ENCODE data around the gene ZNF77.

ZNF77 gene

GRCh38 chr19:2967972-2968371 is 23.2 kb upstream of the ZNF77 start:
- TF ChIP-seq EGR1 (IDR thresholded peaks at IDR 0.05) = no peak

- TF ChIP-seq RAD21 (IDR thresholded peaks at IDR 0.05; ENCODE audit: low read depth) (no peak), NFIC (IDR thresholded peaks at IDR 0.05) (no peak), MAX (IDR thresholded peaks at IDR 0.05) (no peak), ZBTB7A (IDR thresholded peaks at IDR 0.05; ENCODE audit: low read depth) (no peak), USF1 (IDR thresholded peaks at IDR 0.05) (no peak), CREB1 (IDR thresholded peaks at IDR 0.05; ENCODE audit: low read depth) (no peak), REST (IDR thresholded peaks at IDR 0.05; ENCODE audit: low read depth) (no peak), EGR1 (IDR thresholded peaks at IDR 0.05) (no peak), TCF12 (IDR thresholded peaks at IDR 0.05; ENCODE audit: low read depth) (no peak), CEBPB (IDR thresholded peaks at IDR 0.05) (no peak), TAF1 (IDR thresholded peaks at IDR 0.05; ENCODE audit: low read depth) (no peak), FOXM1 (IDR thresholded peaks at IDR 0.05; ENCODE audit: borderline replicate concordance, low read depth) (no peak)
Observed at GRCh38 chr19:2964874-2965273, 20.1 kb upstream of the ZNF77 start.

DNA sequence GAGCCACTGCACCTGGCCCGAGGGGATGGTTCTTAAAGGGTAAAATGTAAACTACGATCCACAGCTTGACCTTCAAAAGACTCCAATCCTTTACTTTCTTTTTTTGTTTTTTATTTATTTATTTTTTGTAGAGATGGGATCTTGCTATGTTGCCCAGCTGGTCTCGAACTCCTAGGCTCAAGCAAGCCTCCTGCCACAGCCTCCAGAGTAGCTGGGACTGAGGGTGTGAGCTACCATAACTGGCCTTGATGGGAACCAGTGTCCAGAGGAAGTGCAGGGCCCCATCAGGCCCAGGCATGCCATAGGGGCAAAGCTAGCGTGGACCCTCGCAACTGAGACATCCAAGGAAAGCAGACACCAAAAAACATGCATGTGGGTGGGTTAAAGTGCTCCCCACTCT is 18.4 kb upstream of the ZNF77 start:
- no peak for TF ChIP-seq RAD21 (IDR thresholded peaks at IDR 0.05; ENCODE audit: low read depth)

DNA sequence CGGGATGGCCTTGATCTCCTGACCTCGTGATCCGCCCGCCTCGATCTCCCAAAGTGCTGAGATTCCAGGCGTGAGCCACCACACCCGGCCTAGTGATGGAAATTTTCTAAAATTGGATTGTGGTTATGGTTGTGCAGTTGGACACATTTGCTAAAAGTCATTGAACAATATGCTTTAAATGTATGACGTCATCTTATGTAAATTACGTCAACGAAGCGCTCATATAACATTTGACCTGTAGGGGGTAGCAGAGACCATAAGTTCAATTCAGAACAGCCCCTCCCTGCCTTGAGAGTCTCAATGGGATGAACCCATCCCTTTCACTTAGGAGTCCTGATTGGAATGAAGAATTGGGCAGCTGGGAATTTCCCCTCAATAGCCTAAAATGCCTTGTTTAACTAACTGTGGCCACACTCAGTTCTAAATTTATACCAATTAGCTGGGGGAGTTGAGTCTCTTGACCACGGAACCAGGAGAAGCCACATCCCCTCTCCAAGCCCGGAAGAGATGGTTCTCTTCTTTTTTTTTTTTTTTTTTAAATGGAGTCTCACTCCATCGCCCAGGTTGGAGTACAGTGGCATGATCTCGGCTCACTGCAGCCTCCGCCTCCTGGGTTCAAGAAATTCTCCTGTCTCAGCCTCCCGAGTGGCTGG is 17.4 kb upstream of the ZNF77 start:
- TF ChIP-seq RAD21 (IDR thresholded peaks at IDR 0.05; ENCODE audit: low read depth) (peak; percentile 91), FOXM1 (IDR thresholded peaks at IDR 0.05; ENCODE audit: borderline replicate concordance, low read depth) (no peak), REST (IDR thresholded peaks at IDR 0.05; ENCODE audit: low read depth) (no peak), EGR1 (IDR thresholded peaks at IDR 0.05) (no peak), EP300 (IDR thresholded peaks at IDR 0.05; ENCODE audit: borderline replicate concordance) (no peak), MAX (IDR thresholded peaks at IDR 0.05) (no peak), NFIC (IDR thresholded peaks at IDR 0.05) (no peak), ZBTB7A (IDR thresholded peaks at IDR 0.05; ENCODE audit: low read depth) (peak; percentile 58; the same call in 1 of the 2 replicates), USF1 (IDR thresholded peaks at IDR 0.05) (no peak), CEBPB (IDR thresholded peaks at IDR 0.05) (no peak), TEAD4 (IDR thresholded peaks at IDR 0.05) (no peak), CREB1 (IDR thresholded peaks at IDR 0.05; ENCODE audit: low read depth) (peak; percentile 94), YY1 (IDR thresholded peaks at IDR 0.05; ENCODE audit: low read depth) (no peak), TCF12 (IDR thresholded peaks at IDR 0.05; ENCODE audit: low read depth) (no peak), TAF1 (IDR thresholded peaks at IDR 0.05; ENCODE audit: low read depth) (no peak)

DNA sequence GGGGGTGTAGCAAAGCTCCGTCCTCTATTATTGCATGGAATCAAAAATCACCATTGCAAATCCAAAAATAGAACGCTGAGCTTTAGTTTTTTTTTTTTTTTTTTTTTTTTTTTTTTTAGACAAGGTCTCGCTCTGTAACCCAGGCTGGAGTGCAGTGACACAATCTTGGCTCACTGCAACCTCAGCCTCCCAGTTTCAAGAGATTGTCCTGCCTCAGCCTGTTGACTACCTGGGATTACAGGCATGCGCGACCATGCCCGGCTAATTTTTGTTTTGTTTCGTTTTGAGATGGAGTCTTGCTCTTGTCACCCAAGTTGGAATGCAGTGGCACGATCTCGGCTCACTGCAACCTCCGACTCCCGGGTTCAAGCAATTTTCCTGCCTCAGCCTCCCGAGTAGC is 15.3 kb upstream of the ZNF77 start:
- TF ChIP-seq RAD21 (IDR thresholded peaks at IDR 0.05; ENCODE audit: low read depth) (no peak), NFIC (IDR thresholded peaks at IDR 0.05) (no peak), CEBPB (IDR thresholded peaks at IDR 0.05) (no peak), REST (IDR thresholded peaks at IDR 0.05; ENCODE audit: low read depth) (no peak), CREB1 (IDR thresholded peaks at IDR 0.05; ENCODE audit: low read depth) (no peak), TCF12 (IDR thresholded peaks at IDR 0.05; ENCODE audit: low read depth) (no peak), ZBTB7A (IDR thresholded peaks at IDR 0.05; ENCODE audit: low read depth) (no peak), TEAD4 (IDR thresholded peaks at IDR 0.05) (no peak), TAF1 (IDR thresholded peaks at IDR 0.05; ENCODE audit: low read depth) (no peak), EP300 (IDR thresholded peaks at IDR 0.05; ENCODE audit: borderline replicate concordance) (no peak), EGR1 (IDR thresholded peaks at IDR 0.05) (no peak), USF1 (IDR thresholded peaks at IDR 0.05) (no peak)

Measured in Ishikawa (cell line).